VCaP (cell line): ENCODE measurements around the gene DRG1.
"Not testable (repeated sequence)": the region's sequence is repeated elsewhere in the genome, so short reads cannot be mapped to it uniquely, and the experiment has no call there.

Experiments
- H3K27ac ChIP-seq: fragments of 450-650 bp; 2 replicates; pipeline ENCODE4 v1.5.1; 2017
- CTCF ChIP-seq: fragments of 450-650 bp; conservative IDR thresholded peaks from 2 replicates; pipeline ENCODE4 v1.5.1; 2017; ENCODE audit warnings: mild to moderate bottlenecking, moderate library complexity

The DRG1 gene

GRCh38 chr22:31451709-31452571, 52.5 kb downstream of the DRG1 start:
- H3K27ac ChIP-seq = no peak overlapping the region; the same call in 1 of the 2 replicates
- peak; percentile 89 for TF ChIP-seq CTCF

GRCh38 chr22:31461699-31462098, 62.3 kb downstream of the DRG1 start:
- TF ChIP-seq CTCF = no peak
- no peak overlapping the region for H3K27ac ChIP-seq

- H3K27ac ChIP-seq = no peak overlapping the region
- TF ChIP-seq CTCF = no peak
These were observed 65.9 kb downstream of the DRG1 start for GRCh38 chr22:31465307-31465706.

- no peak for TF ChIP-seq CTCF
- no peak overlapping the region for H3K27ac ChIP-seq
These were observed 75.3 kb downstream of the DRG1 start for GRCh38 chr22:31474743-31475142.

GRCh38 chr22:31475800-31476199, 76.4 kb downstream of the DRG1 start:
- no peak for TF ChIP-seq CTCF

GRCh38 chr22:31477329-31477728, 77.9 kb downstream of the DRG1 start:
- no peak for TF ChIP-seq CTCF
- H3K27ac ChIP-seq = no peak overlapping the region

More at GRCh38 chr22:31475800-31476199, 76.4 kb downstream of the DRG1 start:
- H3K27ac ChIP-seq = no peak overlapping the region

GRCh38 chr22:31481129-31481528, 81.7 kb downstream of the DRG1 start:
- no peak overlapping the region for H3K27ac ChIP-seq
- no peak for TF ChIP-seq CTCF

- not testable (repeated sequence) for H3K27ac ChIP-seq
These were observed 83.1 kb downstream of the DRG1 start for GRCh38 chr22:31482470-31482869.
